Left kidney (tissue), 2 donors: Measurements from ENCODE around the gene TOMM6. TPM values are rescaled to one million over a fixed set of nuclear protein-coding genes. Genes with fewer than 3 reads are reported as not detected.
"Not testable (repeated sequence)": the region's sequence is repeated elsewhere in the genome, so short reads cannot be mapped to it uniquely, and the experiment has no call there.

Experiments
- DNase-seq: peaks from one replicate; pipeline ENCODE4 v3.0.0-alpha.2; 2013
- polyA plus RNA-seq: library from polyadenylated mRNA; unstranded; fragments of 120-200 nt; gene quantifications from one replicate; pipeline ENCODE4 v1.2.1, GENCODE V29; 2013; ENCODE audit not compliant: insufficient read length

TOMM6 gene
- polyA plus RNA-seq, 1 donor: 208 TPM

DNA sequence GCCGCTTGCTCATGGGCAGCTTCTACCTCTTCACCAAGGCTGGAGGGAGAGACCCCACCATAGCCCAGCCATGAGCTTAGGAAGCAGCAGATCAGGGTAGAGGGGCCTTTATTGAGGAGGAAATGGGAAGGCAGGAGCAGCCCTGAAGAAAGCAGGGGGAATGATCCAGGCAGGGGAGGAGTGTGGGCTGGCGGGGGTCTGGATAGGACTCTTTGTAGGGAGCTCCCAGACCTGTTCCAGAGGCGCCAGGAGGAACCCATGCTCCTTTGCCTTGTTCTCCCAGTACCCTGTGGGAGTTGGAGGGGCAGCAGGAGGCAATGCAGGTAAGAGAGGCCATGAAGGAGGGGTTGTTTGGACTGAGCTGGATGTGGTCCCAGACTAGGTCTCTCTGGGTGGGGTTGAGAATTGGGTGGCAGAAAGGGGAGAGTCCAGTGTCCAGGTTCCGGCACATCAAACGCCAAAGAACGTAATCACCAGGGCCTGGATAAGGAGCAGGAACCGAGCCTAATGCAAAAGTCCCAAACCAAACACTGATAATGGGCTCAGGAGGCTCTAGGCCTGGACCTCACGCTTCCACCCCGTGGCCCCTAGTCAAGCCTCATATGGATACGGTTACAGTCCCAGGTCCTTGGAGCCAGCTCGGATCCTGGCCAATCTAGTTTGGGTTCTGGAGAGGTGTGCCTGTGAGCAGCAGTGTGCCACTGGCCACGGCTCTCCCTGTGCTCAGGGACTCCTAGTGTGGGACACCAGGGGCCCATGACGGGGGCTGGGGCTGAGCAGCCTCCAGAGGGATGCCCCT is 28.2 kb upstream of the TOMM6 start:
- no peak for DNase-seq

DNA sequence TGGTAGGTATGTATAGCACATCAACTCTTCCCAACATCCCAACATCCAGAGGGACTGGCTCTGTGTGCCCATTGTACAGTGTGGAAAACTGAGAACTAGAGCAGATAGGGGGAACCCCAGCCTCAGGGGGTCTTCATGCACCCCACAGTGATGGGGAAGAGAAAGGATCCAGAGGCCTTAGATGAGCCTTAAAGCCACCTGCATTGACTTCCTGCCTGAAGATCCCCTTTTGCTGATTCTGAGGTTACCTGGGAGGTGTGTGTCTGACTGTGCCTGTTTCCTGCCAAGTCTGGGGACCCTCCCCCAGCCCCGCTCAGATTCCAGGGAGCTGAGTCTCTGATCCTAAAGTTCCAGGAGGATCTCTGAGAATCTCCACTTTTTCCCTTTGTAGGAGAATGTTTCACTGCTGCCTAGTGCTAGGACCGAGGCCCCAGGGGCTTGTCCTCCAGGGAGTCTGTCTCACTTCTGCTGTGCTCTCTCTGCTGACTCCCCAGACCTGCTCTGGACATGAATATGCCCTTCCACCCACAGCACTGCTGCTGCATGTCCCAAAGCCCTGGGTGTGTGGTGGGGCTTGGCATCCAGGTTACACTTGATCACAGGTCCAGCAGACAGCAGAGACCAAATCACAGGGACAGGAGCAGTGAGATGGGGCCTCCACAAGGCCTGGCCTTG is 27.5 kb upstream of the TOMM6 start:
- no peak for DNase-seq

DNA sequence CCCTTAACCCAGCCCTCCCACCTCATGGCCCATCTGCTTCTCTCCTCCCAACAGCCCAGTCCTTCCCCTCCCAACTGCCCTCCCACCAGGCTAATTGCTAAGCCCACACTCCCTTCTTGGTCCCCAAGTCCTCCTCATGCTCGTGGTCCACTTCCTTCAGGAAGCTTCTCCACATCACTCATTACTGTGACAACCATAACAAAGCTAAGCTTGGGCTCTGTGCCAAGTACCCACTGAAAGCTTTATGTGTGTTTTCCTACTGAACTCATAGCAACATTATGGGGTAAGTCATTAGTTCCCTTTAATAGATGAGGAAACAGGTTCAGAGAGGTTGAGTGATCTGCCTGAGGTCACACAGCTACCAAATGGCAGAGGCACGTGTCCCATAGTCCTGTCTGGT is 24.0 kb upstream of the TOMM6 start:
- peak; percentile 39 for DNase-seq

DNA sequence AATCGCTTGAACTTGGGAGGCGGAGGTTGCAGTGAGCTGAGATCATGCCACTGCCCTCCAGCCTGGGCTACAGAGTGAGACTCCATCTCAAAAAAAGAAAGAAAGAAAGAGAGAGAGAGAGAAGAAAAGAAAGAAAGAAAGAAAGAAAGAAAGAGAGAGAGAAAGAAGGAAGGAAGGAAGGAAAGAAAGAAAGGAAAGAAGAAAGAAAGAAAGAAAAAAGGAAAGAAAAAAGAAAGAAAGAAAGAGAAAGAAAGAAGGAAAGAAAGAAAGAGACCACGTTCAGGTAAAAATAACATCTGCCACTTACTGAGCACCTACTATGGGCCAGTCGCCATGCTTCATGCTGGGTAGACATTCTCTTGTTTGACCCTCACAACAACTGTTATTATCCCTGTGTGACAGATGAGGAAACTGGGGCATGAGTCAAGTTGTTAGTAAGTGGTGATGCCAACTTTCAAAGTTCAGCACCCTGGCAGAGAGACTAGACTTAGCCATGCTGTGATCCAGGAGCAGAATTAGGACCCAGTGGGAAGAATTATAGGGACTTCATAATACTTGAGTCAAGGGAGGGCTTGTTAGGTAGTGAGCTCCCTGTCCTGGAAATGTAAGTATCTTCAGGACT is 21.3 kb upstream of the TOMM6 start:
- DNase-seq: not testable (repeated sequence)

DNA sequence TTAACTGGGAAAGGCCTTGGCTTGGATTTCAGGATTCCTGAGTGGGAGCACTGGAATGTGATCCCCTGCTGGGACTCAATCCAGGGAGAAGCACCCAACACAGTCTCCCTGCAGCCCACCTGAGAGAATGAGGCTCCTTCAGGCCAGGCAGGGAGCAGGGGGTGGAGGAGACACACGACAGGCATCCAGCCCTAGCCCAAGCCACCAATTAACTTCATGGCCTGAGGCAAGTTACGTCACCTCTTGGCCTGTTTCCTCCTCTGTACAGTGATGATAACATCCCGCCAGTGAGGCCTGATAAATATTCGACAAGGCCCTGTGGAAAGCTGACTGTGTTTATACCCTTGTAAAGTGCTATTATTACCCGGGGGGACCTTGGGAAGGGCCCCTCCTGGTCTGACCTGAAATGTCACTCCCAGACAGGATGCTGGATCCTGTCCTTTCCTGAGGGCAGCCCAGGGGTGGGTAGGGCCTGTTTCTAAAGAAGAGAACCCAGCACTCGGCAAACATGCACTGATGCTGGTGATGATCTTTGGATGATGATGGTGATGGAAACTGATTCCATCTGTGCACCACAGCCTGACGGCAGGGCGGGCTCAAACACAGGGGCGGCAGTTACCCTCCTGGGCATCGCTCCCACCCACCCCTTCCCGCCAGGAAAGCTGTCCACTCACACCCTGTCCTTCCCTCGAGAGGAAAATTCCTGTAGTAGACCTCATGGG is 20.2 kb upstream of the TOMM6 start:
- no peak for DNase-seq

DNA sequence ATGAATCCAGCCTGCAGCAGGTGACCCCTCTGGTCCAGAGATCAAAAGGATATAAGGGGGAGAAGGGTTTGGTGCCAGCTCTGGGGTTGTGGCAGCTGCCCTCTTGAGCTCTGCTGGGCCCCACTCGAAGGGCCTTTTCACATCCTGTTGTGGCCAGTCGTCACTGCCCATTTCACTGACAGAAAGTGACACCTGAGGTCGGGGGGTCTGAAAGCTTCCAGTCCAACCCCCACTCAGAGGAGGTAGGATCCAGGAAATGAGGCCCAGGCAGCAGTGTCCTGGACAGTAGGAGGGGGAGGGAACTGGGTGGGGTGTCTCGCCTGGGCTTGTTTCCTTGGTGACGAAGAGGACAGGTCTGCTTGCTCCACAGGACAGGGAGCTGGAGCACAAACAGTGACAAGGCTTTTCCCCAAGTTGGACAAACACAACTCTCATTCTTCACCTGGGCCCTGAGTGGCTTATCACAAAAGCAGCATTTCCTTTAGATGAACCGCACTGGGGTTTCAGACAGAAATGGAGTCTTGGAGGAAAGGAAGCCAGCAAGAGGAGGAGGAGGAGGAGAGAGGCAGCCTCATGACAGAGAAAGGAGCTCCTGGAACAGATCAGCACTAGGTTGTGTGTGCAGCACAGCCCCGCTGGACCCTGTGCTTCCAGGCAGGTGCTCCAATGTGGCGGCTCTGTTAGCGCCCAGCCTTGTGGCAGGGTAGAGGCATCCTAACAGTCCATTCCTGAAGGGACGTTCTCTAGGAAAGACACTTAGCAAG is 18.8 kb upstream of the TOMM6 start:
- no peak for DNase-seq

DNA sequence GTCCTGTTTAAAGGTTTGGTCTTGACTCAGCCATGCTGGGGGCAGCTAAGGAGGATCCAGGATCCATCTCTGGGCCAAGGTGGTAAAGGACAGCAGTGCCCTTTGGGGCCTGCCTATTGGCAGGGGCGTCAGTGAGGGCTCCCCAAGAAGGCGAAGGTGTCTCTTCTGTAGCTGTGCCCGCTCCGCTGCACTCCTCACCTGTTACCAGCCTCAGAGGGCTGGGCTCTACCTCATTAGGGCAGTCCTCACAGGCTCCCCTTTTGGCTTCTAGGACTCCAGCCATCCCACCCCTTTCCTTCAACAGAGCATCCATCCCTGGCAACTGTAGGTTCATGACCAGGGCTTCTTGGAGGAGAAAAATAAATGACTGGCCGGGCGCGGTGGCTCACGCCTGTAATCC is 18.1 kb upstream of the TOMM6 start:
- DNase-seq: no peak

DNA sequence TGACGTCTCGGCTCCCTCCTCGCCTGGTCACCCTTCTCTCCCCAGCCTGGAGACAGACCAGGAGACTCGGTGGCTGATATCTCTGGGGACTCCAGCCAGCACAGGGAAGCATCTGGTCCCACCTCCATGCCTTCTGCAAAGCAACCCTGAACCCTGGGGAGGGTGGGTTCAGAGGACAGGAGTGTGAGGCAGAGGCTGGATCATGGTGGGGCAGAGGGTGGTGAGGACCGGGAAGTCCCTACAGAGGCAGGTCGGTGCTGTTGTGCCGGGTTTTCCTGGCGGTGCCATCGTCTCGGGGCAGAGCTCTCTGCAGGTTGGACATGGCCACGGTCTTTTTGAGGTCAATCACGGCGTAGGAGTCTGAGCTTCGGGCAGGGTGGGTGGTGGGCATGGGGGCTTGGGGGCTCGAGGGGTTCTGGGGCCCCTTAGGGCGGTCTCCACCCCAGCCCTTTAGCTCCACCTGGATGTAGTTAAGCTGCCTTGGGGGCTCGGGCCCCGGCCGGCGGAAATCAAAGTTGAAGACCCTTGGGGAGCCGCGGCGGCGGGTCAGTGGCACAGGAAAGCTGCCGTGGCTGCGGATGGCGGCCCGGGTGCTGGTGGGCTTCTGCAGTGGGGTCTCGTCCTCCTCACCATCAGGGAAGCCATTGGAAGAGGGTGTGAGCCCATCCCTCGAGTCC is 17.0 kb upstream of the TOMM6 start:
- DNase-seq: no peak

DNA sequence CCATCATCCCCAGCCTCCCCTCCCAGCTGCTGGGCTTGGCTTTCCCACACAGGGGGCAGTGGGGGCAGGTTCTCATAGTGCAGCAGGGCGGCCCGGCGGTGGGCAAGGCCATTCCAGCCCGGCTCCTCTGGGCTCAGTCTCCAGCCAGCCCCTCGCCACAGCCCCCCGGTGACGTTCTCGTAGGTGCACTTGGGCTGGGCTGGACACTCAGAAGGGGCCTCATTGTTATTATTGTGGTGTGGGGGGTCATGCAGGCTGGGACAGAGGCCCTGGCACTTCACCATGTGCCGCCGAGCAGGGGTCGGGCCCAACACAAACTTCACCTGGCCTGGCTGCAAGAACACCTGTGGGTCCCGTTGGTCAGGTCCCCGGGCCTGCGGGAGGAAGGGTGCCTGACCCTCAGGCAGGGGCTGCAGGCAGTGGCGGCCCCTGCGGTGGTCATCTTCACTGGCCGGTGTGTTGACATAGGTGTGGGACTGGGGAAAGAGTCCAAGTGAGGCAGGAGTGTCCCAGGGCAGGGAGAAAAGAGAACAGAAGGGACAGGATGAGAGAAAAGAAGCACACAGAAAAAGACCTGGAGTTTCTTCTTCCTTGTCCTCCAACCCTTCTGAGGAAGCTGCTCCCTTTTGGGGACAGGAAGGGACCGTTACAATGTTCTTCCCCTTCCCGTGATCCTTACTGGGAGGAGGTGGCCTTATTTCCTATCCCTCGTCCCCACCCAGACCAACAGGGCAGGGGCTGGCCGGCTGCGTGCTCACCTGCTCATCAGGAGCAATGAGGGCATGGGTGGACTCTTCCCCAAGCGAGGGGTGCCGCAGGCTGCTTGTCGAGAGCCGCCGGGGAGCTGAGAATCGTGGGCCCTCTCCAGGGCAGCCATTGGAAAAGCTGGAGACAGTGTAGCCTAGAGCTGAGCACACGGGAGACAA is 16.2 kb upstream of the TOMM6 start:
- DNase-seq: no peak

DNA sequence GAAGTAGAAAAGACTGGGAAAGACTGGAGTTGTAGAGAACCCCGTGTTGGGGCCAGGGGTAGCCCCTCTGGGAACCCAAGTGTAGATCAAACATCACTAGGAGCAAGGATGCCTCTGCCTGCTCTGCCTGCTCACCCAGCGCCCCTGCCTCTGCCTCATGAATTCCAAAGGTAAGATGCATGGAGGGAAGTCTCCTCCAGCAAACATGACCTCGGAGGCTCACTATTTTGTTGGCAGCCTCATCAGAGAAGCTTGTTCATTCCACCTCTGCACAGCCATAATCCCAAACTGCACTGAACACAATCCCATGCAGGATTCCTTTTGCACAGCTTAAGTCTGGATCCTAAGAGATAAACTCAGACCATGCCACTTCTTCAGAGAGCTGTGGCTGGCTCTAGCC is 12.7 kb upstream of the TOMM6 start:
- DNase-seq: no peak

DNA sequence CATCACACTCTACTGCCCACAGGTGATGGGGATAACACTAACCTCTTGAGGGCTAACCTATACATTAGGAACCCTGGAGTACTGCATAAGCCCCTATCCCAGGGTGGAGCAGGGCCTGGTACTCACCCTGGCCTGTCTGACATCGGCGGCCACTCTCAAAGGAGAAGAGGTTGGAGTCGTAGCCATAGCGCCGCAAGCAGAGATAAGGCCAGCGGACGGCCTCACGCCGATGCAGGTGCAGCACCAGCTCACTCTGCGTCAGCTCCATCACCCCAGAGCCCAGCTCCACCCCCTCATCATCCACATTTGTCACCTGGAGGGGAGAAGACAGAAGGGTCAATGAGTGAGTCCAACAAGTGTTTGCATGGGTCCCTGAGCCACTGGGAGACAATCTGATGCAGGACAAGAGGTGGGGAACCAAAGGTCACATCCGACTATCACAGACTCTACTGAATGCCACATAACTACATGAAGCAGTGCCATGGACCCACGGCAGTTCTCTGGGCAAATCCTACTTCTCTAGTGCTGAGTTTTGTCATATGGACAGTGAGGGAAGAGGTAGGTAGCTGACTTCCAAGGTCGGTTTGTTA is 12.1 kb upstream of the TOMM6 start:
- no peak for DNase-seq

DNA sequence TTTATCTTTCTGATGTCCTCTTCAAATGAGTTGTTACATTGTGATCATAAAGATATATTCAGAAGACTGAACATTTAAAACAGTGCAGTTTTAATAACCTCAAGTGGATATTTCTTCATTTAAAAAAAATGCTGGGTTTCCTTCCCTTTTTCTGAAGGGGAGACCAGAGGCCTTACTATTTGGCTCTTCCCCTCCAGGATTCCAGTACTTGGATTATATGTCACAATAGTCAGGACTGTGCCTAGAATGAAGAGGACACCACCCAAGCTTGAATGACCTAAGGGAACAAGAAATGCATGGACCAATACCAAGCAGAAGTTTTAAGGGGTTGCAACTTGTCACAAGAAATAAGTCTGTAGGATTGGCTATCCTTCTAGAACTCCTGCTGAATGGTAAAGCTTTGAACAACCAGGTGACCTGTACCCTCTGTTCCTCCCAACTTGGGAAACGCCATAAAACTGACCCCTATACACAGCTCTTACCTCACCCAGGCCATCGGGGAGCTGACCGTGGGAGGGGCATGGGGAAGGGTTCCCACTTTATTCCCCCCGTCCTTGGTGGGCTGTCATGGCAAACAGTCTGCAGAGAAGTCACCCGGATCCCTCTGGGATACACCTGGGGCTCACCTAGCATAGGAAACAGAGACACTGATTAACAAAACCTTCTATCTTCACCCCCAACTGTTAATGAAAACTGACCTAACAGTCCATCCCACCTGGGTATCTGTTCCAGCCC is 9.8 kb upstream of the TOMM6 start:
- no peak for DNase-seq

DNA sequence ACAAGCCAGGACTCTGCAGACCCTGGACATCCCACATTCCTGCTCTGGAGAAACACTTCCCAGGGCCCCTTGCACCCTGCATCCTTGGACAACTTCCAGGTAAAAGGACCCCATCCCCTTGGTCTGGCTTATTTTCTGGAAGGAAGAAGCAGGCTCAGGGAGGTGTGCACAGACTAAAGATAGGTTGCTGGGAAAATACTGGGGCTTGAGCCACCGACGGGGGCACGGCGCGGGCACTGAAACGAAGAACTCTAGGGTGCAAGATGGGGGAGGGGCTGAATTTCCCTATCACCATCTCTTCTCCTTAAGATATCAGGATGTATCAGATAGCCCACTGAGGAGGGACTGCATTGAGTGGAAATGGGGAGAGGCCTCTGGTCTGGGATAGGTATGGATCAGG is 8.6 kb upstream of the TOMM6 start:
- no peak for DNase-seq

DNA sequence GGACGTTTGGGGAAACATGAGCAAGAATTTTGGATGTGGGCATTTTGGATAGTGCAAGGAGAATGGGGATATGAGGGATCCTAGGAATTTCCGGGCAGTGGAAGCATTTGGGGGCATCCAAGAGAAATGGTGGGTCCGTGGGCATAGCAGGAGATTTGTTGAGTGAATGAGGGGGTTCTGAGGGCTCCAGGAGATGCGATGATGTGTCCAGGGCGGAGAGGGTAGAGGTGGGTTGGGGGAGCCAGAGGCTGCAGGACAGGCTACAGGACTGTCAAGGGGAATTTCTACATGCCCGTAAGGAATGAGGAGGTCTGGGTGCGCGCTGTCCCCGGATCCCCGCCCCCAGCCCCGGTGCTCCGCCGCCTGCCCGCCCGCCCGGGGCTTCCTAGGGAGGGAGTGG is 8.2 kb upstream of the TOMM6 start:
- no peak for DNase-seq

DNA sequence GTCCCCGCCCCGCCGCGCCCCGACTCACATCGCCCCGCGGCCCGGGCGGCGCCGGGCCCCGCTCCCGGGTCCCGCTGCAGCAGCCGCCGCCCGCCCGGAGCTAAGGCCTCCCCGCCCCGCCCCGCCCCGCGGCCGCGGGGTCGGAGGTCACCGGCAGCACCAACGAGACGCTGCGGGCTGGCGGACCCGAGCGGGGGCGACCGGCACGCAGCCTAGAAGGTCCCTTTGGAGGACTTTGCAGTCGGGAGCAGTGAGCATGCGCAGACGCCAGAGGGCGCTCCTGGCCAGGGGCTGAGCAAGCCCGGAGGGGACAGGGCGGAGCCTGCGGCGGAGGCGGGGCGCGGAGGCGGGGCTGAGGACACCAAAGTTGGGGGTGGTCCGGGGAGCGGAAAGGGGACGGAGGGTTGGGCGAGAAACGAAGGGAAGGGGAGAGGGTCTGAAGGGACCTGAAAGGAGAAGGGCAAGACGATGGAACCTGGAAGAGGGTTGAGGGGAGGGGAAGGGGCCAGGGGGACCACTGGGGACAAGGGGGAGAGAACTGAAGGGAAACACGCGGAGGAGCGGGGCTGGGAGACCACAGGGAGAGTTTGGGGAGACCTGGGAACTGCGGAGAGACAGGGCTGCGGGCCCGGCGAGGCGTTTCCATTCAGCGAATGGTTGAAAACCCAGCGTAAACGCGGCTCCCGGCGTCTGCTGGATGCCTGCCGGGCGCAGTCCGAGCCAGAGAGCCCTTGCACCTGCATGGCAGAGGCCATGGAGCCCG is 7.5 kb upstream of the TOMM6 start, which contains the start of gene FRS3:
Gene FRS3 (minus strand): TSS at position 113 of the 763 bp plus-strand sequence. CDS start 2,913 bp downstream, outside the sequence.
- peak; percentile 95 for DNase-seq

DNA sequence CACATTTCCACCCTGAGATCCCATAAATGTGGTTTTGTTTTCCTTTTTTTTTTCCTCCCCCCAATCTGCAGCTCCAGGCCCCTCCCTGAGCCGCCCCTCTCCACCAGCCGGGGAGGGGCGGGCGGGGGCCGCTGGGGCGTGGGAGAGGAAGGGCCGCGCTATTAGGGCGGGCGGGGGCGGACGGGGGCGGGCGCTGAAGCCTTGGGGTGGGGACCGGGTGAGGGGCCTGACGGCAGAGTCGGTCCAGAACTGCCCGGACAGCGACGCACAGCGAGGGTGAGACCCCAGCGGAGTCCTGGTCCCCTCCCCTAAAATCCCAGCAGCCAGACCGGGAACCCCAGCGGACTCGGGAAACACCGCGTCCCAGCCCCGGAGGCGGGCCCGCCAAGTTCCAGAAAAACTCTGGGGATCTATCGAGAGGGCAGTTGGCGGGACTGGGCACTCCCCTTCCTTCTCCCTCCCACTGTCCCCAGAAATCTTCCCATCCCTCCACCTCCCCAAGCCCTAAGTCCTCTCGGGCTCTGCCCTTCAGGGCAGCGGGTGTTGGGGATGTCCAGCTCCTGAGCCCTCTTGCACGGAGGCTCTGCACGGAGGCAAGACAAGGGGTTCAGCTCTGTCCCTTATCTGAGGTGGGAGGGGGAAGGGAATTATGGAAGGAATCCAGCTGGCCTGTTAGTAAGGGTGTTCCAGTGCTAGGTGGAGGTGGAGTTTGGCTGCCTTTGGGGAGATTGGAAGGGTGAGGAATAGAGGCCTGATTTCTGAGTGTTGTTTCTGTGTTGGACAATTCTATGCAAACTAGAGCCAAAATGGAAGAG is 6.7 kb upstream of the TOMM6 start, which contains the start of gene PRICKLE4:
Gene PRICKLE4 (plus strand): TSS at position 232 of the 815 bp plus-strand sequence. CDS start 2,692 bp downstream, outside the sequence.
- no peak for DNase-seq

DNA sequence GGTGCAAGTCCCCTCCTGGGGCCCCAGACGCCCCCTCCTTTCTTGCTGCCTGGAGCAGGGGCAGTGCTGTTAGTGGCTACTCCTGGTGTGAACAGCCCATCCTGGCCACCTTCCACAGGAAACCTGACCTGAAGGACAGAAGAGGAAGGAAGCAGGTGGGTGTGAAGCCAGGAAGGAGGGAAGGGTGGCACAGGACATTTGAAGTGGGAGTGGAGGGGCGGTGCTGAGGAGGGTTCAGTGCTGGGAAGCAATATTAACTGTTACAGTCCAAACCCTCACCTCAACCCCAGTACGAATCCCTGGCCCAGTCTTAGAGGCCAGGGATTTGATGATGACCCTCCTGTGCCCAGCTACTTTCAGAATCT is 6.1 kb upstream of the TOMM6 start:
- DNase-seq: no peak
